LoVo (cell line): Measurements from ENCODE around the gene MIPEP.

Source experiments
- DNase-seq: peaks from one replicate; pipeline ENCODE4 v3.0.0-alpha.2; 2016; ENCODE audit warnings: low spot score

MIPEP gene

DNA sequence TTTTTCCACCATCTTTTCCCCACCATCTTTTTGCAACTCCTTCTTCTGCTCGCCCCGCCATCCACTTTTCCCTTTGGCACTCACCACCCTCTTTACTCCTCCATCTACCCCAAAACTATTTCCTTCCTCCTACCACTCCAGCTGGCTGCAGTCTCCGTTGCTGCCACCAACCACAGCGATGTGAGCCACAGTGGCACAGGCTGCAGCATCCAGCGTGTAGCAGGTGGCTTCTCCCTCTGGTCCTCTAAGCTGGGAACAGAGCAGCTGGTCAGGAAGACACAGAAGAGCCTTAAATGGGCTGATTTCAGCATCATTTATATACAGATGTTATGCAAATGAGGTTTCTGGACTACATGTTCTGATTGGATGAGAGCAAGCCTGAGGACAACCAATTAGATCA lies 174.5 kb downstream of the MIPEP start:
- no peak for DNase-seq

DNA sequence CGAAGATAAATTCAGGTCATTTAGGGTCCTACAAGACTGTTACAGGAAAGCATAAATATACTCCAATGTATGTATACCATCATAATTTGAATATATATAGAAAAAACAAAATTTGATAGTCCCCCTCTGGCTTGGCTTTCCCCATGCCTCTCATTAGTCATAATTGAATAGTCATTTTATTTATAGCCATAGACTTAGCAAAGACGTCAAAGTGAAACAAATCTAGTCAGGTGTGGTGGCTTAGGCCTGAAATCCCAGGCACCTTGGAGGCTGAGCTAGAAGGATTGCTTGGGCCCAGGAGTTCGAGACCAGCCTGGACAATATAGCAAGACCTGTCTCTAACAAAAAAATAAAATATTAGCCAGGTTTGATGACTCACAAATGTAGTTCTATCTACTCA lies 177.8 kb downstream of the MIPEP start:
- DNase-seq = no peak

- no peak for DNase-seq
These were observed 178.8 kb downstream of the MIPEP start for GRCh38 chr13:23710366-23710765.

- no peak for DNase-seq
These were observed 179.7 kb downstream of the MIPEP start for GRCh38 chr13:23709536-23709935.

DNA sequence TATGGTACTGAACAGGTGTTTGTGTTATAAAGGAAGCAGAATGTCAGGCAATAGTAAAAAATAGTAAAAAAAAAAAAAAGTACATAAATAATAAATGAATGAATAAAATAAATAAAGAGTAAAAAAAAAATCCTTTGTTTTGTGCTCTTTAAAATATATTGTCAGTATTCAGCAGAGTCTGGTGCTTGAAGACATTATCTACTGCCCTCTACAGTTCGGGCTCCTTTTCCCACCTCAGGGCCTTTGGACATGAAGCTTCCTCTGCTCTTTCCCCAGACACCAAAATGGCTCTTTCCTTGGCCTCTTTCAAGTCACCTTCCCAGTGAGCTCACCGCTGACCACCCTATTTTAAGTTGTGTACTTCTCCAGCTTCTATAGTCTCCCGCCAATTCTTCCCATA lies 181.5 kb downstream of the MIPEP start:
- DNase-seq = no peak

DNA sequence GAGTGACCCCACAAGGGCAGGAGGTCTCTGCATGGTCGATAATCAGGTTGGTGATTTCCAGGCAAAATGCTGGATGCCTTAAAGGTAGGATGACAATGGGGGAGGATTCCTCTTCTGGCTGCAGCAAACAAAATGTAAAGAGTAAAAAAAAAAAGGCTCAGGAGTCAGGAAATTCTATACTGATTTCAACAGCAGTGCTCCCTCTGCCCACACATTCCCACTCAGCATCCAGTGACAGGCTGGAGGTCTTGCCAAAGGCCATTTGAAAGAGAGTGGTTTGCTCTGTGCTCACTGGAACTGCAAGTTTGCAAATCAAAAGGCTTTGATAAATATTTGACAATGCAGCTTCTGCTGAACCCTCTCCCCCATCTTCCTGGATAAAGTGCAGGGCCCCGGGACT lies 183.6 kb downstream of the MIPEP start:
- no peak for DNase-seq

DNA sequence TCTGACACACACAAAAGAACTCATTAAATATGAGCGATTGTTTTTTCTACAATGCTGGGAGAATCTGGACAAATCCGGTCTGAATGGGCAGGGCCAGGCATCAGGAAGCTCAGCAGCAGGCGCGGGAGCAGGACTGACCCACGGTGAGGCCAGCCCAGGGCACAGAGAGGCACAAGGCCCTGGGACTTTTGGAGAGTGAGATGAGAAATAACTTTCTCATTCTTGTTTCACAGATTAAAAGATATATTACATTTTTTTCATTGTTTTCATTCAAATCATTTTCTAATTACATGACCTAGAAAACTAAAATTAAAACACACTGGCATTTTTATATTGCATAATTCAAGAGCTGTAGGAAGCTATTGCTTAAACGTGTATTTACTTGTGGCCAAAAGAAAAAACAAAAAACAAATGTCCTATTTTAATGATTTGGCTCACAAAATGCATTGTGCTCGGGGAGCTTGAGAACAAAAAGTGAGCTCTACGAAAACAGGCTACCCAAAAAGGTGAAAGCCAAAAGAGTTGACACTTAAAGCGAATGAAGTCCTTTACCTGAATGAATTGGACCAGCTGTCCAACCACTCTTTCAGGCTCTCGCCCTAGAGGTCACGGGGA lies 185.8 kb downstream of the MIPEP start:
- no peak for DNase-seq

DNA sequence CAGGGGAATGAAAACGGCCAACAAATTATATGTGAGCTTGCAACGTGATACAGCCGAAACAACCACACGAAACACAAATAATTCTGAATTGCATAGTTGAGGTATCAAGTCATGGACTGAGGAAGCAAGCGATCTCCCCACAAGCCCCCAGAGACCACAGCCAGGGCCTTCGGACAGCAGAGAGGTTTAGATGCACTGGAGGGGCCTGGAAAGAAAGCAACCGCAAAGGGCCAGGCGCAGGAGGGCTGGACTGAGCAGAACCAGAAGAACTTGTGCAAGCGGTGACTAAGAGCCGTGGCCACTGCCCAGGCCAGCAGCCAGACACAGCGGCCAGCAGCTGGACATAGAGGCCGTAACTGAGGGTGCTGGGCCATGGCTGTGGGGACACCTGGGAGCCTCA lies 187.6 kb downstream of the MIPEP start:
- no peak for DNase-seq

DNA sequence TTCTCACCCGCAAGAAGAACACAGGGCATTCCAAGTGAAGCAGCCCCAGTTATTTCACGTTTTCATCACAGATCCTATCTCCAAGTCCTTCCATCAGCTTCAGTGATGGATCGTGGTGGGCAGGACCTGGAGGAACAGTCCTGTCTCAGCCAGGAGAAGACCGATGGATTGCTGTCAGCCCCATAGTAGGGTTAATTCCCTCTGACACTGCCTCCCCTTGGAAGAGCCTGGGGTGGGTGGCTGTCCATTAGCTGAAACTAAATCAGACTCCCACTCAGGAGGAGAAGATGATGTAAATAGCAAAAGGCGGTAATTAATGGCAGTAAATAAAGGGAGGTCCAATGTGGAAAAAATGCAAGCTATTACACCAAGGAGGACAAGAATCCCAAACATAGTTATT lies 188.0 kb downstream of the MIPEP start:
- no peak for DNase-seq

DNA sequence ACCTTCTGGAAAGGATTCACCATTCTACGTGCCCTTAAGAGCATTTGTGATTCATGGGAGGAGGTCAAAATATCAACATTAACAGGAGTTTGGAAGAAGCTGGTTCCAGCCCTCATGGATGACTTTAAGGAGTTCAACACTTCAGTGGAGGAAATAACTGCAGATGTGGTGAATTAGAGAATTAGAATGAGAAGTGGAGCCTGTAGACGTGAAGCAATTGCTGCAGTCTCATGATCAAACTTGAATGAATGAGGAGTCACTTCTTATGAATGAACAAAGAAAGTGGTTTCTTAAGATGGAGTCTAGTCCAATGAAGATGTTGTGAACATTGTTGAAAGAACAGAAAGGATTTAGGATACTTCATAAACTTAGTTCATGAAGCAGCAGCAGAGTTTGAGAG lies 189.9 kb downstream of the MIPEP start:
- no peak for DNase-seq

GRCh38 chr13:23697772-23698313 lies 191.4 kb downstream of the MIPEP start:
- no peak for DNase-seq

- DNase-seq = no peak
These were observed 192.6 kb downstream of the MIPEP start for GRCh38 chr13:23696610-23697009.

DNA sequence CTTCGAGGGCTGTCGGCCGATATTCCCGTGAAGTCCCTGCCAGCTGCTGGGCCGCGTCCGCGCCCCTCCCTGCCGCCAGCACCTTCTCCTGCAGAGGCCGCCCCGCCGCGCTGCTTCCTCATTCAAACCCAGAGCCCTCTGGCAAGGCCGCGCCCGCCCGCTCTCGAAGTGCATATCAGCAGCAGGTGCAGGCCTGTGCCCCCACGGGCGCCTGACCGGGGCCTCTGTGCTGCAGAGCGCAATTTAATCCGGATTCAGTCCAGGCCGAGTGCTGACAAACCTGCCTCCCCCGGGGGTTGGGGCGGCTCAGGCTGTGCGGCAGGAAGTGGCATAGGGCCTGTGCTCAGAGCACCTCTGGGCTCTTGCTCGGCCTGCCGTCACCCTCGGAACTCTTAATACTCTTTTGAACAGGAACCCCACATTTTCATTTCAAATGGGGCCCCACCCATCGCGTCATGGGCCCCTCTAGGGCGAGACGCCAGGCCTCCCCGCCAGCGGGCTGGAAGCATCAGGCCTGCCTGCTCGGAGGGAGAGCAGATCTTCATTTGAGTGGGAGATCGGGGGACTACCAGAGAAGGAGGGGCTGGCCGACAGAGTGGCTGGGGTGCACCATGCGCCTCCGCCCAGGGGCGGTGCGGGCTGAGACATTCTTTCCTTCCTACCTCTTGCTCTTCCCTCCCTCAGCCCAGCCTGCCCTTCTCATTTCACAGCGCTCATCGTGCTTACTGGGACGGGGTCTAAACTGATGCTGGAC lies 193.3 kb downstream of the MIPEP start:
- DNase-seq = no peak

DNA sequence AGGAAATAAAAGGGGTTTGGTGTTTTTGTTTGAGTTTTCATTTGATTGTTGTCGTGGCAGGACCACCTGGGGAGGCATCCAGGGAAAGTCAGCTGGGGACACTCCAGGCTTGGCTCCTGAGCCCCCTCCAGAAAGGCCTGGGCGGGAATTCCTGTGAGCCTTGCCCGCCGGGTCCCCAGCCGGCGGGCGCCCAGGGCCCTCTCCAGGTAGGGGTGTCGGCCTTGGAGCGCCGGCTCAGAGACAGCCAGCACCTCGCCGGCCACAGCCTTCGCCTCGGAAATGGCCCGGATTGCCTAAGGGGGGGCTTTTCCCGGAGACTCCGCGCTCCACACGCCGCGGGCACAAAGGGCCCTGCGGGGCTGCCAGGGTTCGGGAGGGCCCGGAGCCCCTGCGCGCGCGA lies 194.0 kb downstream of the MIPEP start:
- DNase-seq = no peak

DNA sequence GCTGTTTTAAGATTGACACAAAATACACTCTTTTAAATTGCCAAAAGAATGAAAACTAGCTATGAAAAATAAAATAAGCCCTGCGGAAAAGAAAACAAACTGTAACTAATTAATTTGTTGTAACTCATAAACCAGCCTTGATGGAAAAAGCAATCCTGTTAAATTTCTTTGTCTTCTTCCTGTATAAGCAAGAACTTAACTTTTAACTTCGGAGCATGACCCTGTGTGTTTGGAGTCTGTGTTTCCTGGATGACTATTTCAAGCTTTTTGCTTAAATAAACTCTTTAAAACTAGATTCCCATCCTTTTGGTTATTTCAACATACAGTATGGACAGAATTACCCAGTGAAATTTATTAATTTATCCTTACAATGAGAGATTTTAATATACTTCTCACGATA lies 196.4 kb downstream of the MIPEP start:
- no peak for DNase-seq

- DNase-seq = no peak
These were observed 198.5 kb downstream of the MIPEP start for GRCh38 chr13:23690668-23691067.

GRCh38 chr13:23688336-23688735 lies 200.9 kb downstream of the MIPEP start:
- no peak for DNase-seq

DNA sequence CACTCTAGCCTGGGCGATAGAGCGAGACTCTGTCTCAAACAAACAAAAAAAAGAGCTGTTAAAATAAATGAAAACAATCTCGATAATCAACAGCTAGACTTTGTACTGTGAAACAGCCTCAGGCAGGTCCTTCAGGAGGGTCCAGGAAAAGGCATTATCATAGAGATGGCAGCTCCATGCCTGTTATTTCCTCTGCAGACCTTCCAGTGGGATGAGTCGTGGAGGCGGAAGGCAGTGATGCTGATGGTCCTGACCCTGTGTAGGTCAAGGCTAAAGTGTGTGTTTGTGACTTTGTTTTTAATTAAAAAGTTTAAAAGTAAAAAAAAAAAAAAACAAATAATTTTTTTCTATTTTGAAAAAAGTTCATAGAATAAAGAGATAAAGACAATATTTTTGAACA lies 201.6 kb downstream of the MIPEP start:
- no peak for DNase-seq

DNA sequence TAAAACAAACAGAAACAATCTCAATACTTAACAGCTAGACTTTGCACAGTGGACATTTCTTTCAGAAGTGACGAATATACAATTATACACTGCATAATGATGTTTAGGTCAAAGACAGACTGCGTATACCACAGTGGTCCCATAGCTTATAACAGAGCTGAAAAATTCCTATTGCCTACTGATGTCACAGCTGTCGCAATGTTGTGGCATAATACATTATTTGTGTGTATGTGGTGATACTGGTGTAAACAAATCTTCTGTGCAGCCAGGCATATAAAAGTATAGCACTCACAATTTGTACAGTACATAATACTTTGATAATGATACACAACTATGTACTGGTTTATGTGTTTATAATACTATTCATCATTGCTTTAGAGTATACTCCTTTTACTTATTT lies 202.3 kb downstream of the MIPEP start:
- DNase-seq = no peak

GRCh38 chr13:23685416-23685815 lies 203.8 kb downstream of the MIPEP start:
- DNase-seq = no peak

DNA sequence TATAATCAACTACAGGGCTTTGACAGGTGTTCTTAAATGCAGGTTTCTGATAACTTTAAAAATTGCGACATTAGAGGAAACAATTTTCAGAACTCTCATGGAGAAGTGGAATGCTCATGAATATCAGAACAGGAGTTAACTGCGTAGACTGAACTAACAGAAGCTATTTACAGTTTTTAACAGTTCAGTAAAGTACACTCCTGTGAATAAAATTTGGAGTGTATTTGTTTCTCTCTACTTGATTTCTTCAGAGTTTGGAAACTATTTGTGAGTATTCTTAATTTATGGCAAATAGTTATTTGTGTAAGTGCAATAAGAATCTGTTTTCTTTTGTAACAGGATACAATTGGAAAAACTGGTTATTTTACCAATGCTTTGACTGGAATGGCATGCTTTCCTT lies 204.6 kb downstream of the MIPEP start:
- no peak for DNase-seq

DNA sequence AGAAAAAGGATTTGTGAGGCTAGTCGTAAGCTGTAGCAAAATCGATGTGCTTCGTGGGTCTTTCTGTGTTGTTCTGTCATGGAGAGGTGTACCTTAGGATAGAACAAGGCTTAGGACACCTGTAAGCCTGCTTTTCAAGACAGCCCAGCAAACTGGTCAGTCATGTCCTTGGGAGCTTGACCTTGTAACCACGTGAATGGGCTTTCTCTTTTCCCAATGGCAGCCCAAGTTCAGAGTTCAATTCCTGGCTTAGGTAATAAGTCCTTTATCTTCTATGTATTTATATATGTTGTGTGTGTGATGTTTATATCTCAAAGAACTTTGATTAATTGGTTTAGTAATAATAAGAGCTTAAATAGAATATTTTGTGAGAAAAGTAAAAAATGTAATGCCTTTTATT lies 206.1 kb downstream of the MIPEP start:
- no peak for DNase-seq

DNA sequence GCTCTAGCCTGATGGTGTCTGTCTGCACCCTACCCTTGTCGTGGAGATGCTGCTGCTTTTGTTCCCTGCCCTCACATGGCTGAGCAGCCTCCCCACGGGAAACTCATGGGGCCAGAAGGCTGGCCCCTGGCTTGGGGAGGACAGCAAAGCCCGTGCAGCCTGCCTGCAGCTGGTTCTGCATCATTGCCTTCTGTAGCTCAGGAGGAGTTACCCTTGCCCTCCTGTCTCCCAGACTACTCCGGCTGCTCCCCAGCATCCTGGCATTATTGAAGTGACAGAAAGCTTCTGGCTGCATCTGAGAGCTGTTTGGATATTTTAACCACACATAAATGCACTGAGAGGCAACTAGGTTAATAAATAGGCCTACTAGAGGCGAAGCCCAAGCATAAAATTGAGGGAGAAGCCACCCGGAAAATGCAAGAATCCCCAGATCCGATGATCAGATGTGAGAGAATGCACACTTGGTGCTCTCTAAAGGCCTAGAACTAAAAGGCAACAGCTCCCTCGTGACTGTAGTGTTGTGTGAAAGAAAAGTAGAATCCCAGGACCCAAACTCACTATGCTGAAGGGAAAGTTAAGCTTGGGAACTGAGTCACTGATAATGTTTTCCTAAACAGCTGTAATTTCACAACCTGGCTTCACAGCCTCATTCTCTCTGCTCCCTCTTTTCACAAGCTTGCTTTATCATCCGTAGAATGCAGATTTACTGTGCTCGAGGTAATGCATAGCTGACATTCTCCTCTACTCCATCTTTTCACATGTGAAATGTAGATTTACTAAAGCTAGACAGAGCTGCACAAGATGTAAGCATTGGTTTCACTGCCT lies 208.1 kb downstream of the MIPEP start:
- DNase-seq = no peak
